HL-60 (cell line): ENCODE measurements around the gene DENND2D.

Source experiments
- DNase-seq, 2 experiments: peaks; one replicate each; pipeline ENCODE4 v3.0.0-alpha.2; 2010 to 2020; ENCODE audit warnings: low read depth in 1 of 2, low spot score in 1 of 2
- H3K27ac ChIP-seq: fragments of 250-450 bp; sonication (Bioruptor Pico); replicated peaks from 2 replicates; pipeline ENCODE4 v1.5.1; 2020; ENCODE audit warnings: mild to moderate bottlenecking, moderate library complexity
- H3K27me3 ChIP-seq: fragments of 250-450 bp; sonication (Bioruptor Pico); 2 replicates; pipeline ENCODE4 v1.5.1; 2021; ENCODE audit warnings: mild to moderate bottlenecking, moderate library complexity; ENCODE audit not compliant: insufficient read depth, poor library complexity, severe bottlenecking
- H3K4me3 ChIP-seq: replicated peaks from 2 replicates; pipeline ENCODE4 v1.5.1; 2011; ENCODE audit warnings: mild to moderate bottlenecking, control low read depth, low read length; ENCODE audit not compliant: insufficient read depth
- CTCF ChIP-seq: IDR thresholded peaks from one replicate; pipeline ENCODE4 v1.5.1; 2011; ENCODE audit warnings: low read length, control low read depth, inconsistent platforms; ENCODE audit not compliant: insufficient read depth
- GABPA ChIP-seq: IDR thresholded peaks from 2 replicates; pipeline ENCODE4 v1.6.1; 2012; ENCODE audit warnings: low read depth
- POLR2AphosphoS5 ChIP-seq: IDR thresholded peaks from 2 replicates; pipeline ENCODE4 v1.6.1; 2012; ENCODE audit warnings: low read depth
- REST ChIP-seq: IDR thresholded peaks from 2 replicates; pipeline ENCODE4 v1.6.1; 2012; ENCODE audit warnings: low read depth; ENCODE audit not compliant: insufficient replicate concordance
- SPI1 ChIP-seq: IDR thresholded peaks from 2 replicates; pipeline ENCODE4 v1.6.1; 2012; ENCODE audit warnings: low read depth, mild to moderate bottlenecking, borderline replicate concordance

DENND2D gene

GRCh38 chr1:111148376-111148881 is 52.0 kb downstream of the DENND2D start:
- no peaks in the 10 kb centered on the region for H3K27me3 ChIP-seq
- no peak overlapping the region for H3K27ac ChIP-seq
- no peak overlapping the region for H3K4me3 ChIP-seq
- no peak for DNase-seq
- TF ChIP-seq SPI1 (no peak), GABPA (no peak), REST (no peak), POLR2AphosphoS5 (no peak), CTCF (no peak)

GRCh38 chr1:111147948-111148347 is 52.5 kb downstream of the DENND2D start:
- Histone ChIP-seq H3K27ac (no peak overlapping the region), H3K4me3 (no peak overlapping the region), H3K27me3 (no peaks in the 10 kb centered on the region)
- TF ChIP-seq GABPA = no peak
- no peak for TF ChIP-seq POLR2AphosphoS5
- no peak for TF ChIP-seq REST
- TF ChIP-seq CTCF = no peak
- no peak for TF ChIP-seq SPI1
- DNase-seq = no peak

GRCh38 chr1:111145963-111146768 is 54.3 kb downstream of the DENND2D start:
- no peak overlapping the region for H3K27ac ChIP-seq
- DNase-seq = no peak
- TF ChIP-seq POLR2AphosphoS5 (no peak), GABPA (no peak), REST (no peak), SPI1 (no peak), CTCF (no peak)

More at GRCh38 chr1:111145963-111146768, 54.3 kb downstream of the DENND2D start:
- no peak overlapping the region for H3K4me3 ChIP-seq
- no peaks in the 10 kb centered on the region for H3K27me3 ChIP-seq
